SH-SY5Y (cell line): ENCODE data around the gene CAMTA1.

Source experiments
- GATA2 ChIP-seq: IDR thresholded peaks from 2 replicates; pipeline ENCODE4 v1.6.1; 2011; ENCODE audit warnings: mild to moderate bottlenecking, low read depth, low read length
- GATA3 ChIP-seq: IDR thresholded peaks from 2 replicates; pipeline ENCODE4 v1.6.1; 2011; ENCODE audit warnings: low read depth, mild to moderate bottlenecking, low read length, moderate library complexity

GRCh38 chr1:6996866-6997265 lies 211.6 kb downstream of the CAMTA1 start:
- TF ChIP-seq GATA2 = no peak
- TF ChIP-seq GATA3 = no peak
